HG03565 (cell line): Measurements from ENCODE around the gene ST8SIA2.

Experiments
- ATAC-seq: cut with Tn5 transposase; IDR thresholded peaks from one replicate; pipeline ENCODE4 v1.9.1; 2021; ENCODE audit warnings: mild to moderate bottlenecking, moderate library complexity; ENCODE audit not compliant: unreplicated experiment

The ST8SIA2 gene

GRCh38 chr15:92480361-92480760, 86.7 kb downstream of the ST8SIA2 start:
- ATAC-seq, result no peak

GRCh38 chr15:92485441-92485840, 91.8 kb downstream of the ST8SIA2 start:
- ATAC-seq, result no peak

DNA sequence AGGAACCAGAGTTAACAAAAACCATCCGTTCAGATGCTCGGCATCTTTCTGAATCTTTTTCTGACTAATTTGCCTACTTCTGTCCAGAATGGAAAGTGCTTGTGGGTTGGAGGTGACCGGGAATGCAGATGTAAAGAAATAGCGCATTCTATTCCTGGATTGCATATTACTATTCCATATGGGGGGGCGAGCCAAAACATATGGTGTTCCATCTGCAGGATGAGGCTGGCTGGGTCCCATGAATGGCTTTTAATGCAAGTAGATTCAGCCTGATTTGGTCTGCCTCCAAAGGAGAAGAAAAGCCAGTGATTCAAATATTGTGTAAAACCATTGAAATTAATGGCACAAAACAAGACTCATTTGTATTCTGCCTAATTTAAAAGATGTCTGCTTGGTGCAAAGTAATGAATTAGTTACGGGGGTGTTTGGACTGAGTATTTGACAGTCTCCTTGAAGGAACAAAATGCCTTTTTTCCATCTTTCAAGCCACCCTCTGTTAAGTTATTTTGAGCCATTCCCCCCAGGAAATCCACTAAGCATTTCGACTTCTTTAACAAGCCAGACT, 99.0 kb downstream of the ST8SIA2 start:
- no peak for ATAC-seq

GRCh38 chr15:92494806-92495336, 101.2 kb downstream of the ST8SIA2 start:
- ATAC-seq, result no peak

- no peak for ATAC-seq
Observed at GRCh38 chr15:92495446-92495845, 101.8 kb downstream of the ST8SIA2 start.

GRCh38 chr15:92499731-92500530, 106.2 kb downstream of the ST8SIA2 start:
- no peak for ATAC-seq

GRCh38 chr15:92502336-92502735, 108.7 kb downstream of the ST8SIA2 start:
- no peak for ATAC-seq

GRCh38 chr15:92502930-92503857, 109.5 kb downstream of the ST8SIA2 start:
- no peak for ATAC-seq

DNA sequence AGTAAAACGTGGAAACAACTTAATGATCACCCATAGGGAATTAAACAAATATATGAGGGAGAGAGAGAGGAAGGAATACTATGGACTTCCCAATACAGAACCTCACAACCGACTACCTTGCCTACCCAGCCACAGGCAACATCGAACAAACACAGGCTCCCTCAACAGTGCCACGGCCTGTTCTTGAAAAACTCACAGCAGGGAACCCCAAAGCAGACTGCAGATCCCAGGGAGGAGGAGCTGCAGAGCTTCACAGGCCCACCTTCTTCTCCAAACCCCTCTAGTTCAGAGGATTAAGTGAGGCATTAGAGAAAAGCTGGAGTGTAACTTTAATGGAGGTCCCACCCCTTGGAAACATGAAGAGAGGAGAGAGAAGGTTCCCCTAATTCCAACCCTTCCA, 110.2 kb downstream of the ST8SIA2 start:
- no peak for ATAC-seq

GRCh38 chr15:92505611-92506010, 111.9 kb downstream of the ST8SIA2 start:
- no peak for ATAC-seq

DNA sequence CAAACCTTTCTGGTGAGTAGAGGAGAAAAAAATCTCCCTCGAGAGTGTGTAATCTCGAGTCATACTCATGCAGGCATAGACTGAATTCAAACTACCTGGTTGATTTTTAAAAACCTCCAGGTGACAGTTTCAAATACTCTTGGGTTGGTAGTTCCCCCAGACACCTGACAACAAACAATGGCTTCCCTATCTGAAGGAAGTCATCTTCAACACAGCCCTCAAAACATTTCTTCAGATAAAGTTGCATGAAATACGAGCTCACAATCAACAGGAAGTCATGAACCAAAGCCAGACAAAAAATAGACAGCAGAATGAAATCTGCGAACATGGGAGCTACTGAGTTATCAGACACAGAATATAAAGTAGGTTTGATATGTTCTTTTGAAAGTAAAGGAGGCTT, 112.8 kb downstream of the ST8SIA2 start:
- ATAC-seq, result no peak

GRCh38 chr15:92510163-92510882, 116.6 kb downstream of the ST8SIA2 start:
- ATAC-seq, result no peak
